Panc1 (cell line): Measurements from ENCODE around the gene ATXN1. TPM values are rescaled to one million over a fixed set of nuclear protein-coding genes. Genes with fewer than 3 reads are reported as not detected.

Experiments
- ATAC-seq: fragments of 200-7000 bp; cut with Tn5 transposase; 2 replicates; pipeline ENCODE4 v1.9.1; 2020; ENCODE audit warnings: mild to moderate bottlenecking, moderate library complexity
- BruUV-seq: library from RNA; stranded (reverse); fragments of 400-500 nt; replicated peaks from 2 replicates; lab custom pipeline; 2021; lab: Mats Ljungman, UMichigan
- CTCF ChIA-PET: fragments of 300-600 bp; sonication (Branson Sonifier 250); formaldehyde crosslinking; loops from one replicate; lab custom pipeline; 2022; ENCODE audit warnings: antibody characterized with exemption; lab: Charles Lee
- POLR2A ChIA-PET: fragments of 300-600 bp; sonication (Branson Sonifier 250); formaldehyde crosslinking; loops from one replicate; lab custom pipeline; 2022; ENCODE audit warnings: antibody characterized with exemption; lab: Charles Lee
- DNase-seq: peaks from one replicate; pipeline ENCODE4 v3.0.0-alpha.2; 2010; ENCODE audit warnings: low read depth, low spot score
- H3K27ac ChIP-seq: 2 replicates; pipeline ENCODE4 v1.5.1; 2011; ENCODE audit warnings: mild to moderate bottlenecking, low read length, inconsistent platforms
- H3K27me3 ChIP-seq: fragments of 200-500 bp; sonication (Bioruptor generic); 2 replicates; pipeline ENCODE4 v1.6.0; 2014; ENCODE audit warnings: low read length, inconsistent platforms; ENCODE audit not compliant: control insufficient read depth, insufficient read depth
- H3K36me3 ChIP-seq: fragments of 200-500 bp; sonication (Bioruptor generic); 2 replicates; pipeline ENCODE4 v1.5.1; 2014; ENCODE audit warnings: inconsistent platforms, mild to moderate bottlenecking, low read length, moderate library complexity; ENCODE audit not compliant: control insufficient read depth, insufficient read depth
- H3K4me1 ChIP-seq: 2 replicates; pipeline ENCODE4 v1.5.1; 2011; ENCODE audit warnings: inconsistent platforms, mild to moderate bottlenecking, low read length, moderate library complexity; ENCODE audit not compliant: control insufficient read depth, insufficient read depth
- H3K4me3 ChIP-seq, 2 experiments: 2 replicates each; pipeline ENCODE4 v1.5.1; 2011 to 2012; ENCODE audit warnings: low read depth in 2 of 2, low read length in 2 of 2, mild to moderate bottlenecking in 2 of 2, inconsistent platforms in 1 of 2, moderate library complexity in 1 of 2
- H3K9me3 ChIP-seq: fragments of 200-500 bp; sonication (Bioruptor generic); 2 replicates; pipeline ENCODE4 v1.5.1; 2014; ENCODE audit warnings: low read depth, mild to moderate bottlenecking, inconsistent platforms, low read length, moderate library complexity; ENCODE audit not compliant: control insufficient read depth, insufficient read depth
- POLR2AphosphoS5 ChIP-seq: IDR thresholded peaks from 2 replicates; pipeline ENCODE4 v1.6.1; 2012; ENCODE audit warnings: mild to moderate bottlenecking, low read depth, low read length, moderate library complexity
- SIN3A ChIP-seq: IDR thresholded peaks from 2 replicates; pipeline ENCODE4 v1.6.1; 2012; ENCODE audit warnings: low read depth, mild to moderate bottlenecking, low read length, moderate library complexity, borderline replicate concordance; ENCODE audit not compliant: insufficient read depth
- TCF7L2 ChIP-seq: IDR thresholded peaks from 2 replicates; pipeline ENCODE4 v1.6.1; 2011; ENCODE audit warnings: mild to moderate bottlenecking, low read depth, low read length, inconsistent platforms
- in situ Hi-C: cut with HindIII; loops from 2 replicates; pipeline ENCODE4 v1.10.0; 2016; ENCODE audit warnings: low sequenced_read_pairs, low pct_unique_long_range_greater_than_20kb
- intact Hi-C: fragments of 100-400 bp; cut with micrococcal nuclease; formaldehyde crosslinking; loops from one replicate; pipeline ENCODE4 v1.10.0; 2022; ENCODE audit not compliant: unreplicated experiment
- total RNA-seq: library from RNA; stranded (reverse); gene quantifications from one replicate; pipeline ENCODE4 v1.2.1, GENCODE V29; 2021; ENCODE audit not compliant: unreplicated experiment
- TF ChIP-seq, protein P1 (sequence below), 2 experiments: IDR thresholded peaks; 2 replicates each; pipeline ENCODE4 v1.6.1; 2011 to 2012; ENCODE audit warnings: low read depth in 2 of 2, control low read depth in 1 of 2, low read length in 1 of 2, mild to moderate bottlenecking in 1 of 2, moderate library complexity in 1 of 2; ENCODE audit not compliant: insufficient read depth in 1 of 2
- TF ChIP-seq, protein P2 (sequence below): fragments of 450-650 bp; IDR thresholded peaks from 2 replicates; pipeline ENCODE4 v1.5.1; 2017; ENCODE audit warnings: mild to moderate bottlenecking

ATXN1 gene
- total RNA-seq, 1 experiment from 2014 or later: 67.1 TPM

DNA sequence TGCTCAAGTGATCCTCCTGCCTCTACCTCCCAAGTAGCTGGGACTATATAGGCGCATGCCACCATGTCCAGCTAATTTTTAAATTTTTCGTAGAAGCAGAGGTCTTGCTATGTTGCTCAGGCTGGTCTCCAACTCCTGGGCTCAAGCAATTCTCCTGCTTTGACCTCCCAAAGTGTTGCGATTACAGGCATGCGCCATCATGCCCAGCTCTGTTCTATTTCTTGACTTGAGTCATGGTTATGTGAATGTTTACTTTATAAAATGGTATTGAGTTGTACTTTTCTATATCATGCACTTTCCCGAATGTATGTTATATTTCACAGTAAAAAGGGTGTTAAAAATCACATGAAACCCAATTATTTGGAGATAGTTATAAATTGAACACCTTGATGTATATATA, 17.3 kb upstream of the ATXN1 start:
- in situ Hi-C loops (no loop called here), intact Hi-C loops (no loop called here)
- H3K4me3 ChIP-seq: no peak overlapping the region
- H3K36me3 ChIP-seq: no peaks in the 10 kb centered on the region
- DNase-seq (no peak), ATAC-seq (no peak)
- H3K4me1 ChIP-seq: peaks cover 10% of the 10 kb centered on the region; the same call in 1 of the 2 replicates
- BruUV-seq: no TSS peak
- no peak overlapping the region for H3K27ac ChIP-seq
- POLR2A ChIA-PET: no interaction called here
- CTCF ChIA-PET: interaction anchor here (0.7 kb wide), 1 partner anchor 17 kb away, joined by 3 read pairs; the partner anchor contains the start of gene ATXN1
- no peaks in the 10 kb centered on the region for H3K27me3 ChIP-seq
- no peaks in the 10 kb centered on the region for H3K9me3 ChIP-seq
- TF ChIP-seq POLR2AphosphoS5 (no peak), SIN3A (no peak), TCF7L2 (no peak)
- TF ChIP-seq, protein P1, sequence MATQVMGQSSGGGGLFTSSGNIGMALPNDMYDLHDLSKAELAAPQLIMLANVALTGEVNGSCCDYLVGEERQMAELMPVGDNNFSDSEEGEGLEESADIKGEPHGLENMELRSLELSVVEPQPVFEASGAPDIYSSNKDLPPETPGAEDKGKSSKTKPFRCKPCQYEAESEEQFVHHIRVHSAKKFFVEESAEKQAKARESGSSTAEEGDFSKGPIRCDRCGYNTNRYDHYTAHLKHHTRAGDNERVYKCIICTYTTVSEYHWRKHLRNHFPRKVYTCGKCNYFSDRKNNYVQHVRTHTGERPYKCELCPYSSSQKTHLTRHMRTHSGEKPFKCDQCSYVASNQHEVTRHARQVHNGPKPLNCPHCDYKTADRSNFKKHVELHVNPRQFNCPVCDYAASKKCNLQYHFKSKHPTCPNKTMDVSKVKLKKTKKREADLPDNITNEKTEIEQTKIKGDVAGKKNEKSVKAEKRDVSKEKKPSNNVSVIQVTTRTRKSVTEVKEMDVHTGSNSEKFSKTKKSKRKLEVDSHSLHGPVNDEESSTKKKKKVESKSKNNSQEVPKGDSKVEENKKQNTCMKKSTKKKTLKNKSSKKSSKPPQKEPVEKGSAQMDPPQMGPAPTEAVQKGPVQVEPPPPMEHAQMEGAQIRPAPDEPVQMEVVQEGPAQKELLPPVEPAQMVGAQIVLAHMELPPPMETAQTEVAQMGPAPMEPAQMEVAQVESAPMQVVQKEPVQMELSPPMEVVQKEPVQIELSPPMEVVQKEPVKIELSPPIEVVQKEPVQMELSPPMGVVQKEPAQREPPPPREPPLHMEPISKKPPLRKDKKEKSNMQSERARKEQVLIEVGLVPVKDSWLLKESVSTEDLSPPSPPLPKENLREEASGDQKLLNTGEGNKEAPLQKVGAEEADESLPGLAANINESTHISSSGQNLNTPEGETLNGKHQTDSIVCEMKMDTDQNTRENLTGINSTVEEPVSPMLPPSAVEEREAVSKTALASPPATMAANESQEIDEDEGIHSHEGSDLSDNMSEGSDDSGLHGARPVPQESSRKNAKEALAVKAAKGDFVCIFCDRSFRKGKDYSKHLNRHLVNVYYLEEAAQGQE (IDR thresholded peaks at IDR 0.05; ENCODE audit: insufficient read depth in 1 of 2, low read depth in 2 of 2, low read length in 1 of 2): no peak
- TF ChIP-seq, protein P2, sequence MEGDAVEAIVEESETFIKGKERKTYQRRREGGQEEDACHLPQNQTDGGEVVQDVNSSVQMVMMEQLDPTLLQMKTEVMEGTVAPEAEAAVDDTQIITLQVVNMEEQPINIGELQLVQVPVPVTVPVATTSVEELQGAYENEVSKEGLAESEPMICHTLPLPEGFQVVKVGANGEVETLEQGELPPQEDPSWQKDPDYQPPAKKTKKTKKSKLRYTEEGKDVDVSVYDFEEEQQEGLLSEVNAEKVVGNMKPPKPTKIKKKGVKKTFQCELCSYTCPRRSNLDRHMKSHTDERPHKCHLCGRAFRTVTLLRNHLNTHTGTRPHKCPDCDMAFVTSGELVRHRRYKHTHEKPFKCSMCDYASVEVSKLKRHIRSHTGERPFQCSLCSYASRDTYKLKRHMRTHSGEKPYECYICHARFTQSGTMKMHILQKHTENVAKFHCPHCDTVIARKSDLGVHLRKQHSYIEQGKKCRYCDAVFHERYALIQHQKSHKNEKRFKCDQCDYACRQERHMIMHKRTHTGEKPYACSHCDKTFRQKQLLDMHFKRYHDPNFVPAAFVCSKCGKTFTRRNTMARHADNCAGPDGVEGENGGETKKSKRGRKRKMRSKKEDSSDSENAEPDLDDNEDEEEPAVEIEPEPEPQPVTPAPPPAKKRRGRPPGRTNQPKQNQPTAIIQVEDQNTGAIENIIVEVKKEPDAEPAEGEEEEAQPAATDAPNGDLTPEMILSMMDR: no peak

DNA sequence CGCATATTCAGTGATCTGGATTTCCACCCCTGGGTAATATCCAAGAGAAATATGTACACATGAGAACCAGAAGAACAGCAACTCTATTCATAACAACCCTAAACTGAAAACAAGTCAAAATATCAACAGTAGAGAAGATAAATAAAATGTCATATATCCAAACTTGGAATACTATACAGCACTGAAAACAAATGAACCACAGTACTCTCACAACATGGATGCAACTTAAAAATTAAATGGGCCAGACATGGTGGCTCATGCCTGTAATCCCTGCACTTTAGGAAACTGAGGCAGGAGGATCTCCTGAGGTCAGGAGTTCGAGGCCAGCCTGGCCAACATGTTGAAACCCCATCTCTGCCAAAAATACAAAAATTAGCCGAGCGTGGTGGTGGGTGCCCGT, 16.5 kb upstream of the ATXN1 start:
- Histone ChIP-seq H3K9me3 (no peaks in the 10 kb centered on the region), H3K4me1 (peaks cover 10% of the 10 kb centered on the region; the same call in 1 of the 2 replicates), H3K27ac (no peak overlapping the region), H3K27me3 (no peaks in the 10 kb centered on the region), H3K4me3 (no peak overlapping the region), H3K36me3 (no peaks in the 10 kb centered on the region)
- no peak for DNase-seq
- CTCF ChIA-PET: no interaction called here
- POLR2A ChIA-PET: no interaction called here
- TF ChIP-seq, protein P1 (IDR thresholded peaks at IDR 0.05; ENCODE audit: insufficient read depth in 1 of 2, low read depth in 2 of 2, low read length in 1 of 2): no peak
- TF ChIP-seq POLR2AphosphoS5: no peak
- TF ChIP-seq, protein P2: no peak
- no peak for TF ChIP-seq SIN3A
- TF ChIP-seq TCF7L2: no peak
- in situ Hi-C loops: no loop called here
- ATAC-seq: no peak
- intact Hi-C loops: no loop called here
- BruUV-seq: no TSS peak
